NOMO-1 treated with DMSO at 0.1 percent for 48 hours (cell line): ENCODE data around the gene GALNT12.

Experiments used
- DNase-seq: peaks from one replicate; lab custom pipeline; 2025; ENCODE audit not compliant: unreplicated experiment; lab: John Stamatoyannopoulos, UW

The GALNT12 gene

GRCh38 chr9:98855592-98855991, 48.1 kb downstream of the GALNT12 start:
- DNase-seq: no peak

- DNase-seq: no peak
These were observed 49.5 kb downstream of the GALNT12 start for GRCh38 chr9:98856982-98857381.

- DNase-seq: no peak
These were observed 52.5 kb downstream of the GALNT12 start for GRCh38 chr9:98859941-98860340.

- DNase-seq: no peak
These were observed 53.4 kb downstream of the GALNT12 start for GRCh38 chr9:98860871-98861293.

- DNase-seq: peak; percentile 92
These were observed 54.5 kb downstream of the GALNT12 start for GRCh38 chr9:98861781-98862504.

- no peak for DNase-seq
These were observed 55.5 kb downstream of the GALNT12 start for GRCh38 chr9:98862936-98863335.

GRCh38 chr9:98864281-98865174, 57.1 kb downstream of the GALNT12 start:
- no peak for DNase-seq

GRCh38 chr9:98865284-98865875, 57.9 kb downstream of the GALNT12 start:
- no peak for DNase-seq

GRCh38 chr9:98866435-98867102, 59.1 kb downstream of the GALNT12 start:
- no peak for DNase-seq

- DNase-seq: peak; percentile 14
These were observed 59.6 kb downstream of the GALNT12 start for GRCh38 chr9:98867103-98867428.

- DNase-seq: peak; percentile 79
These were observed 60.1 kb downstream of the GALNT12 start for GRCh38 chr9:98867429-98868168.

GRCh38 chr9:98869078-98869745, 61.7 kb downstream of the GALNT12 start:
- no peak for DNase-seq

- no peak for DNase-seq
These were observed 62.4 kb downstream of the GALNT12 start for GRCh38 chr9:98869866-98870265.

GRCh38 chr9:98870782-98871557, 63.5 kb downstream of the GALNT12 start:
- DNase-seq: no peak

GRCh38 chr9:98871558-98872065, 64.1 kb downstream of the GALNT12 start:
- DNase-seq: no peak

- DNase-seq: no peak
These were observed 66.1 kb downstream of the GALNT12 start for GRCh38 chr9:98873526-98873925.

- no peak for DNase-seq
These were observed 66.5 kb downstream of the GALNT12 start for GRCh38 chr9:98873951-98874371.

- DNase-seq: no peak
These were observed 67.3 kb downstream of the GALNT12 start for GRCh38 chr9:98874721-98875255.

GRCh38 chr9:98875536-98875935, 68.1 kb downstream of the GALNT12 start:
- no peak for DNase-seq
